ENCODE measurements around the gene RALGAPB.

The RALGAPB gene

GRCh38 chr20:38581830-38582358, 109.3 kb downstream of the RALGAPB start:
- no peak overlapping the region for H2AK5ac ChIP-seq (ENCODE audit: low read length, severe bottlenecking)
- no peak overlapping the region for H2AFZ ChIP-seq (ENCODE audit: low read depth, low read length)
- H3K27ac ChIP-seq (ENCODE audit: low read length, poor library complexity, severe bottlenecking) = no peak overlapping the region
- no peak overlapping the region for H2BK5ac ChIP-seq (ENCODE audit: low read depth, low read length, poor library complexity, severe bottlenecking)
- H3K9me3 ChIP-seq (ENCODE audit: control insufficient read depth, low read length) = no peaks in the 10 kb centered on the region
- H2BK15ac ChIP-seq (ENCODE audit: low read depth, poor library complexity, severe bottlenecking) = no peak overlapping the region
- DNase-seq = no peak
- H3K36me3 ChIP-seq (ENCODE audit: control insufficient read depth in 1 of 2, insufficient read depth in 2 of 2, low read depth in 1 of 2, low read length in 2 of 2) = peaks cover 0 to 16% of the 10 kb centered on the region in 2 experiments
- no peak overlapping the region for H3K23ac ChIP-seq (ENCODE audit: low read length in 2 of 2)
- H3K4me3 ChIP-seq (ENCODE audit: insufficient read depth in 1 of 2, low read depth in 1 of 2, low read length in 2 of 2) = no peak overlapping the region
- H3K18ac ChIP-seq (ENCODE audit: low read depth in 1 of 2, low read length in 2 of 2) = no peak overlapping the region
- no peak overlapping the region for H4K91ac ChIP-seq (ENCODE audit: low read length)
- no peak overlapping the region for H3K9ac ChIP-seq (ENCODE audit: low read length)
- no peak overlapping the region for H2BK12ac ChIP-seq (ENCODE audit: low read length in 2 of 2)
- peaks cover 28% of the 10 kb centered on the region for H3K4me1 ChIP-seq (ENCODE audit: control insufficient read depth, insufficient read depth, low read depth, low read length)
- H3K4me2 ChIP-seq (ENCODE audit: low read length, poor library complexity, severe bottlenecking) = no peak overlapping the region
- H3K27me3 ChIP-seq (ENCODE audit: control insufficient read depth in 1 of 2, insufficient read depth in 1 of 2, low read length in 2 of 2) = peaks cover 3 to 35% of the 10 kb centered on the region in 2 experiments
- H3K14ac ChIP-seq (ENCODE audit: low read length in 2 of 2) = no peak overlapping the region
- 69% methylated on average over 4 of the region's 4 CpGs for WGBS
- H3K4ac ChIP-seq (ENCODE audit: low read depth in 1 of 2, low read length in 2 of 2) = no peak overlapping the region
- no peak overlapping the region for H4K8ac ChIP-seq (ENCODE audit: low read length)
- H3K79me1 ChIP-seq (replicated peaks; ENCODE audit: low read length, poor library complexity, severe bottlenecking) = no peaks in the 10 kb centered on the region
- H2BK120ac ChIP-seq (ENCODE audit: low read depth, low read length) = no peak overlapping the region

- Histone ChIP-seq H3K18ac (ENCODE audit: low read depth in 1 of 2, low read length in 2 of 2) (no peak overlapping the region), H3K79me1 (replicated peaks; ENCODE audit: low read length, poor library complexity, severe bottlenecking) (no peaks in the 10 kb centered on the region), H3K4me3 (ENCODE audit: insufficient read depth in 1 of 2, low read depth in 1 of 2, low read length in 2 of 2) (no peak overlapping the region), H2BK5ac (ENCODE audit: low read depth, low read length, poor library complexity, severe bottlenecking) (no peak overlapping the region), H3K4me2 (ENCODE audit: low read length, poor library complexity, severe bottlenecking) (no peak overlapping the region), H3K4me1 (ENCODE audit: control insufficient read depth, insufficient read depth, low read depth, low read length) (peaks cover 22% of the 10 kb centered on the region), H3K14ac (ENCODE audit: low read length in 2 of 2) (no peak overlapping the region), H3K27me3 (ENCODE audit: control insufficient read depth in 1 of 2, insufficient read depth in 1 of 2, low read length in 2 of 2) (peaks cover 3 to 43% of the 10 kb centered on the region in 2 experiments), H3K9ac (ENCODE audit: low read length) (no peak overlapping the region), H2BK120ac (ENCODE audit: low read depth, low read length) (no peak overlapping the region), H2BK12ac (ENCODE audit: low read length in 2 of 2) (no peak overlapping the region), H3K9me3 (ENCODE audit: control insufficient read depth, low read length) (no peaks in the 10 kb centered on the region), H2BK15ac (ENCODE audit: low read depth, poor library complexity, severe bottlenecking) (no peak overlapping the region), H2AK5ac (ENCODE audit: low read length, severe bottlenecking) (no peak overlapping the region), H3K23ac (ENCODE audit: low read length in 2 of 2) (no peak overlapping the region), H4K91ac (ENCODE audit: low read length) (no peak overlapping the region), H3K4ac (ENCODE audit: low read depth in 1 of 2, low read length in 2 of 2) (no peak overlapping the region), H4K8ac (ENCODE audit: low read length) (no peak overlapping the region), H3K27ac (ENCODE audit: low read length, poor library complexity, severe bottlenecking) (no peak overlapping the region), H3K36me3 (ENCODE audit: control insufficient read depth in 1 of 2, insufficient read depth in 2 of 2, low read depth in 1 of 2, low read length in 2 of 2) (peaks cover 0 to 3% of the 10 kb centered on the region in 2 experiments), H2AFZ (ENCODE audit: low read depth, low read length) (no peak overlapping the region)
- 100% methylated on average over 2 of the region's 4 CpGs for WGBS
- DNase-seq = no peak
Measured at GRCh38 chr20:38583306-38583705, 110.7 kb downstream of the RALGAPB start.

GRCh38 chr20:38584099-38584763, 111.6 kb downstream of the RALGAPB start:
- H3K9me3 ChIP-seq (ENCODE audit: control insufficient read depth, low read length) = no peaks in the 10 kb centered on the region
- no peak overlapping the region for H3K23ac ChIP-seq (ENCODE audit: low read length in 2 of 2)
- H3K27me3 ChIP-seq (ENCODE audit: control insufficient read depth in 1 of 2, insufficient read depth in 1 of 2, low read length in 2 of 2) = peaks cover 3 to 48% of the 10 kb centered on the region in 2 experiments
- H4K91ac ChIP-seq (ENCODE audit: low read length) = no peak overlapping the region
- no peaks in the 10 kb centered on the region for H3K36me3 ChIP-seq (ENCODE audit: control insufficient read depth in 1 of 2, insufficient read depth in 2 of 2, low read depth in 1 of 2, low read length in 2 of 2)
- no peak overlapping the region for H2BK12ac ChIP-seq (ENCODE audit: low read length in 2 of 2)
- H3K4me1 ChIP-seq (ENCODE audit: control insufficient read depth, insufficient read depth, low read depth, low read length) = peaks cover 20% of the 10 kb centered on the region
- H3K4me3 ChIP-seq (ENCODE audit: insufficient read depth in 1 of 2, low read depth in 1 of 2, low read length in 2 of 2) = no peak overlapping the region
- H2BK120ac ChIP-seq (ENCODE audit: low read depth, low read length) = no peak overlapping the region
- no peak overlapping the region for H3K4ac ChIP-seq (ENCODE audit: low read depth in 1 of 2, low read length in 2 of 2)
- no peak overlapping the region for H2AFZ ChIP-seq (ENCODE audit: low read depth, low read length)
- no peak overlapping the region for H3K14ac ChIP-seq (ENCODE audit: low read length in 2 of 2)
- H3K4me2 ChIP-seq (ENCODE audit: low read length, poor library complexity, severe bottlenecking) = no peak overlapping the region
- no peak overlapping the region for H4K8ac ChIP-seq (ENCODE audit: low read length)
- H2BK15ac ChIP-seq (ENCODE audit: low read depth, poor library complexity, severe bottlenecking) = no peak overlapping the region
- H2BK5ac ChIP-seq (ENCODE audit: low read depth, low read length, poor library complexity, severe bottlenecking) = no peak overlapping the region
- no peak for DNase-seq
- no peak overlapping the region for H3K18ac ChIP-seq (ENCODE audit: low read depth in 1 of 2, low read length in 2 of 2)
- H2AK5ac ChIP-seq (ENCODE audit: low read length, severe bottlenecking) = no peak overlapping the region
- H3K27ac ChIP-seq (ENCODE audit: low read length, poor library complexity, severe bottlenecking) = no peak overlapping the region
- 61% methylated on average over 6 of the region's 7 CpGs for WGBS
- no peaks in the 10 kb centered on the region for H3K79me1 ChIP-seq (replicated peaks; ENCODE audit: low read length, poor library complexity, severe bottlenecking)
- no peak overlapping the region for H3K9ac ChIP-seq (ENCODE audit: low read length)

GRCh38 chr20:38585404-38586180, 112.9 kb downstream of the RALGAPB start:
- H3K27ac ChIP-seq (ENCODE audit: low read length, poor library complexity, severe bottlenecking) = no peak overlapping the region

More at GRCh38 chr20:38585404-38586180, 112.9 kb downstream of the RALGAPB start:
- no peaks in the 10 kb centered on the region for H3K36me3 ChIP-seq (ENCODE audit: control insufficient read depth in 1 of 2, insufficient read depth in 2 of 2, low read depth in 1 of 2, low read length in 2 of 2)
- no peak overlapping the region for H3K9ac ChIP-seq (ENCODE audit: low read length)
- no peak overlapping the region for H3K18ac ChIP-seq (ENCODE audit: low read depth in 1 of 2, low read length in 2 of 2)
- H3K4ac ChIP-seq (ENCODE audit: low read depth in 1 of 2, low read length in 2 of 2) = no peak overlapping the region
- WGBS = 84% methylated on average over 10 of the region's 10 CpGs
- H3K4me2 ChIP-seq (ENCODE audit: low read length, poor library complexity, severe bottlenecking) = no peak overlapping the region
- no peaks in the 10 kb centered on the region for H3K79me1 ChIP-seq (replicated peaks; ENCODE audit: low read length, poor library complexity, severe bottlenecking)
- no peak overlapping the region for H2BK120ac ChIP-seq (ENCODE audit: low read depth, low read length)
- H2BK5ac ChIP-seq (ENCODE audit: low read depth, low read length, poor library complexity, severe bottlenecking) = no peak overlapping the region
- H3K4me3 ChIP-seq (ENCODE audit: insufficient read depth in 1 of 2, low read depth in 1 of 2, low read length in 2 of 2) = no peak overlapping the region
- no peak overlapping the region for H3K14ac ChIP-seq (ENCODE audit: low read length in 2 of 2)
- H3K9me3 ChIP-seq (ENCODE audit: control insufficient read depth, low read length) = no peaks in the 10 kb centered on the region
- no peak overlapping the region for H2BK15ac ChIP-seq (ENCODE audit: low read depth, poor library complexity, severe bottlenecking)
- no peak overlapping the region for H3K23ac ChIP-seq (ENCODE audit: low read length in 2 of 2)
- no peak overlapping the region for H2AK5ac ChIP-seq (ENCODE audit: low read length, severe bottlenecking)
- H3K4me1 ChIP-seq (ENCODE audit: control insufficient read depth, insufficient read depth, low read depth, low read length) = peaks cover 10% of the 10 kb centered on the region
- no peak overlapping the region for H2AFZ ChIP-seq (ENCODE audit: low read depth, low read length)
- no peak overlapping the region for H4K8ac ChIP-seq (ENCODE audit: low read length)
- H3K27me3 ChIP-seq (ENCODE audit: control insufficient read depth in 1 of 2, insufficient read depth in 1 of 2, low read length in 2 of 2) = peaks cover 3 to 59% of the 10 kb centered on the region in 2 experiments
- no peak overlapping the region for H4K91ac ChIP-seq (ENCODE audit: low read length)
- H2BK12ac ChIP-seq (ENCODE audit: low read length in 2 of 2) = no peak overlapping the region
- no peak for DNase-seq
